ENCODE results near the gene CISD2.
"Not testable (repeated sequence)": the region's sequence is repeated elsewhere in the genome, so short reads cannot be mapped to it uniquely, and the experiment has no call there.

The CISD2 gene

DNA sequence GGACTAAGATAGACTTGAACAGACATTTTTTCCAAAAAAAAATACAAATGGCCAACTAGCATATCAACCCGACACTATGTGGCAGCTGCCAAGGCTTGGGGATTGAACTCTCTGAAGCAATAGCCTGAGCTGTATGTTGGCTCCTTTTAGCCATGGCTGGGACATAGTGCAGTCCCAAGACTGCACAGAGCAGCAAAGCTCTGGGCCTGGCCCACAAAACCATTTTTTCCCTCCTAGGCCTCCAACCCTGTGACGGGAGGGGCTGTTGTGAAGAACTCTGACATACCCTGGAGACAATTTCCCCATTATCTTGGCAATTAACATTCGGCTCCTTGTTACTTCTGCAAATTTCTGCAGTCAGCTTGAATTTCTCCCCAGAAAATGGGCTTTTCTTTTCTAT lies 50.1 kb downstream of the CISD2 start:
- DNase-seq (ENCODE audit: low read depth, low spot score) = no peak

DNA sequence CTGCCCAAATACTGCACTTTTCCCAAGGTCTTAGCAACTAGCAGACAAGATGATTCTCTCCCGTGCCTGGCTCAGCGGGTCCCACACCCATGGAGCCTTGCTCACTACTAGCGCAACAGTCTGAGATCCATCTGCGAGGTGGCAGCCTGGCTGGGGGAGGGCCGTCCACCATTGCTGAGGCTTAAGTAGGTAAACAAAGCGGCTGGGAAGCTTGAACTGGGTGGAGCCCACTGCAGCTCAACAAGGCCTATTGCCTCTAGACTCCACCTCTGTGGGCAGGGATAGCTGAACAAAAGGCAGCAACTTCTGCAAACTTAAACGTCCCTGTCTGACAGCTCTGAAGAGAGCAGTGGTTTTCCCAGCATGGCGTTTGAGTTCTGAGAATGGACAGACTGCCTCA lies 50.9 kb downstream of the CISD2 start:
- not testable (repeated sequence) for DNase-seq (ENCODE audit: low read depth, low spot score)

DNA sequence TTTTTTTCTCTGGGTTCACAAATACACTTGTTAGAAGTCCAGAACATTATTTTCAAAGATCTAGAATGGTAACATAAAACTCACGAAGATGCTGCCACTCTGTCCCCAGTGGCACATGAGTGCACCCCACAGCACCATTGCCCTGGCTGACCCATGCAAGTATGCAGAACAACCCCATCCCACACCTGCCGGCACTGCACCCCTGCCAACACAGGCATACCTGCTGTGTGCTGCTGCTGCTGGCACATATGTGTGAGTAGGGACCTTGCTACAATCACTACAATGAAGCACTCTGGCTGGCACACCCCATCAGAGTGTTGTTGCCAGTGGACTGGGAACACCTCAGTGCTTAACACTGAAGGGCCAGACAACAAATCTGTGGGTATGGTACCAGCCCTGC lies 66.9 kb downstream of the CISD2 start:
- DNase-seq (ENCODE audit: low read depth, low spot score) = no peak

DNA sequence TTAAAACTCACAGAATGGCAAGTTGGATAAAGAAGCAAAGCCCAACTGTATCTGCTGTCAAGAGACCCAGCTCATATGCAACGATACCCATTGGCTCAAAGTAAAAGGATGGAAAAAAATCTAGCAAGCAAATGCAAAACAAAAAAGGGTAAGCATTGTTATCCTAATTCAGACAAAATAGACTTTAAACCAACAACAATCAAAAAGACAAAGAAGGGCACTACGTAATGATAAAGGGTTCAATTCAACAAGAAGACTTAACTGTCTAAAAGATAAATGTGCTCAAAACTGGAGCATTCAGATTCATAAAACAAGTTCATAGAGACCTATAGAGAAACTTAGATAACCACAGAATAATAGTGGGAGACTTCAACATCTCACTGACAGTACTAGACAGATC lies 69.3 kb downstream of the CISD2 start:
- DNase-seq (ENCODE audit: low read depth, low spot score) = not testable (repeated sequence)

Data from iPS DF 19.7 (cell line).